ENCODE results near the gene DHRS11. TPM values are rescaled to one million over a fixed set of nuclear protein-coding genes. Genes with fewer than 3 reads are reported as not detected.

DHRS11 gene
- total RNA-seq, 3 donors from 2014 or later: 146 to 295 (median 162) TPM

DNA sequence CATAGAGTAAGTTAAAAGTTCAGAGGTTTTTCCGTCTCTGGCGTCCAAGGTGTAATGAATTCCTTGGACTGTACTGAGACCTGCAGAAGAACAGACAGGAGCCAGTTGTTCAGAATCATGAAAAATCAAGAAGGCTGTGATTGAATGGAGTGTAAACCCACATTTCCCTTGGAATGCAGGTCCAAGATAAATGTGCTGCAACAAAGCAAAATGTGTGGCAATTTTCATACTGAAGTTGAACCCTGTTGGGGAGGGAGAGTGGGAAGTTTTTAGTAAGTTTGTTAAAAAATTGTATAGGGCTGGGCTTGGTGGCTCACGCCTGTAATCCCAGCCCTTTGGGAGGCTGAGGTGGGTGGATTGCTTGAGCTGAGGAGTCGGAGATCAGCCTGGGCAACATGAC lies 25.6 kb upstream of the DHRS11 start:
- H3K4me3 ChIP-seq: no peak overlapping the region
- H3K9me3 ChIP-seq: no peaks in the 10 kb centered on the region
- no peak for ATAC-seq
- no peaks in the 10 kb centered on the region for H3K4me1 ChIP-seq (ENCODE audit: low read depth)
- TF ChIP-seq, protein P1, sequence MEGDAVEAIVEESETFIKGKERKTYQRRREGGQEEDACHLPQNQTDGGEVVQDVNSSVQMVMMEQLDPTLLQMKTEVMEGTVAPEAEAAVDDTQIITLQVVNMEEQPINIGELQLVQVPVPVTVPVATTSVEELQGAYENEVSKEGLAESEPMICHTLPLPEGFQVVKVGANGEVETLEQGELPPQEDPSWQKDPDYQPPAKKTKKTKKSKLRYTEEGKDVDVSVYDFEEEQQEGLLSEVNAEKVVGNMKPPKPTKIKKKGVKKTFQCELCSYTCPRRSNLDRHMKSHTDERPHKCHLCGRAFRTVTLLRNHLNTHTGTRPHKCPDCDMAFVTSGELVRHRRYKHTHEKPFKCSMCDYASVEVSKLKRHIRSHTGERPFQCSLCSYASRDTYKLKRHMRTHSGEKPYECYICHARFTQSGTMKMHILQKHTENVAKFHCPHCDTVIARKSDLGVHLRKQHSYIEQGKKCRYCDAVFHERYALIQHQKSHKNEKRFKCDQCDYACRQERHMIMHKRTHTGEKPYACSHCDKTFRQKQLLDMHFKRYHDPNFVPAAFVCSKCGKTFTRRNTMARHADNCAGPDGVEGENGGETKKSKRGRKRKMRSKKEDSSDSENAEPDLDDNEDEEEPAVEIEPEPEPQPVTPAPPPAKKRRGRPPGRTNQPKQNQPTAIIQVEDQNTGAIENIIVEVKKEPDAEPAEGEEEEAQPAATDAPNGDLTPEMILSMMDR (IDR thresholded peaks at IDR 0.05): no peak
- no peak for DNase-seq
- intact Hi-C loops (cut with DNase I, micrococcal nuclease): no loop called here
- peaks cover 6% of the 10 kb centered on the region for H3K36me3 ChIP-seq (ENCODE audit: low read depth)

DNA sequence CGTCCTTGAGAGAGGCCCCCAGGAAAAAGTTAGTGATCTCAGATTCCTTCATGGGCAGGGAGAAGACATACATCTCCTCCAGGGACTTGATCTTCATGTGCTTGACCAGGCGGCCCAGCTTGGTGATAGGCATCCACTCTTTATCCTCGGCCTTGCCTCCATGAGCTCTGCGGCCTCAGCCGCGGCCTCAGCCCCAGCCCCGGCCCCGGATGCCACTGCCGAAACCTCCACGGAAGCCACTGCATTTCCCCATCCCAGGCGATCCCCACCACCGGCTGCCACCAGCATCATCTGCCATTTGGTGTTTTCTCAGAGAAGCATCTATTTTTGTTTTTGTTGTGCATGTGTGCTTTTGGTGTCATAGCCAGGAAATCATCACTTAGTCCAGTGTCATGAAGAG lies 16.7 kb upstream of the DHRS11 start:
- Histone ChIP-seq H3K4me1 (ENCODE audit: low read depth) (no peaks in the 10 kb centered on the region), H3K36me3 (ENCODE audit: low read depth) (peaks cover 10% of the 10 kb centered on the region), H3K4me3 (no peak overlapping the region), H3K9me3 (no peaks in the 10 kb centered on the region)
- ATAC-seq (no peak), DNase-seq (no peak)
- intact Hi-C loops (cut with DNase I, micrococcal nuclease): no loop called here
- TF ChIP-seq, protein P1 (IDR thresholded peaks at IDR 0.05): no peak

DNA sequence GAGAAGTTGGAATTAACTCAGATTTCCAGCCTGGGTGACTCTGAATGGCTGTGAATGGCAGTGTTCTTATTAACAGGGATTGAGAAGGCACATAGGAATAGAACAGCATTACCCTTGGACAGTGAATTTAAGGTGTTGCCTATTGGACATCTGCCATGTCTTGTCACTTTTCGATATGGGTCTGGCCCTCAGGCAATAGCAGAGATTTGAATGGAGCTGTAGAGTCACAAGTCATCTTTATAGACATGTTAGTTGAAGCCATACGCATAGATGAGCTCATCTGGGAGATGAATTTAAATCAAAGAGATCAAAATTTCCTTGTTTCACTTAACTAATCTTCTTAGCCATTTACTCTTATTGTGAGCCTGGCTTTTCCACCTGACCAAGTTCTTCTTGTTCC lies 14.9 kb upstream of the DHRS11 start:
- peaks cover 13% of the 10 kb centered on the region for H3K36me3 ChIP-seq (ENCODE audit: low read depth)
- H3K9me3 ChIP-seq: no peaks in the 10 kb centered on the region
- H3K4me3 ChIP-seq: no peak overlapping the region
- H3K4me1 ChIP-seq (ENCODE audit: low read depth): no peaks in the 10 kb centered on the region
- TF ChIP-seq, protein P1 (IDR thresholded peaks at IDR 0.05): no peak
- ATAC-seq (no peak), DNase-seq (no peak)
- intact Hi-C loops (cut with DNase I, micrococcal nuclease): no loop called here

- TF ChIP-seq, protein P1 (IDR thresholded peaks at IDR 0.05): no peak
- intact Hi-C loops (cut with DNase I, micrococcal nuclease): no loop called here
- no peak overlapping the region for H3K4me3 ChIP-seq
- peaks cover 14% of the 10 kb centered on the region for H3K36me3 ChIP-seq (ENCODE audit: low read depth)
- ATAC-seq (no peak), DNase-seq (no peak)
- no peaks in the 10 kb centered on the region for H3K9me3 ChIP-seq
- no peaks in the 10 kb centered on the region for H3K4me1 ChIP-seq (ENCODE audit: low read depth)
Observed at GRCh38 chr17:36578671-36579070, 13.0 kb upstream of the DHRS11 start.

DNA sequence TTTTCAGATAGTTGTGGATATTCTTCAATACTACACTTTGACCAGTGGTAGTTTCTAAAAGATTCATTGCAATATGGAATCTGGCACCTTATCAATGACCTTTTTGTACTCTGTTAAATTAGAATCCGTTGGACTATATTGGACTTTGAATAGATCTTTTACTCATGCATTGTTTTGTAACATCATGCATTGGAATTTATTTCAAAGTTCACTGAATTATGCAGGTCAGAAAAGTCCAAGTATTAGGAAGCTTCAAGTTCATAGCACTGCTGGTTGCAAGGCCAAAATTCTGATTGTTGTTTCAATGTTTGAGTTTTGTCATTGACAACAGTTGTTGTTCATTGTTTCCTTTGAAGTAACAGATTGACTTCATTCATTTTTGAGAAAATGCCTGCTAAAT lies 7.9 kb upstream of the DHRS11 start:
- DNase-seq (no peak), ATAC-seq (no peak)
- peaks cover 14% of the 10 kb centered on the region for H3K36me3 ChIP-seq (ENCODE audit: low read depth)
- H3K4me1 ChIP-seq (ENCODE audit: low read depth): no peaks in the 10 kb centered on the region
- no peaks in the 10 kb centered on the region for H3K9me3 ChIP-seq
- intact Hi-C loops (cut with DNase I, micrococcal nuclease): no loop called here
- TF ChIP-seq, protein P1 (IDR thresholded peaks at IDR 0.05): no peak
- no peak overlapping the region for H3K4me3 ChIP-seq

DNA sequence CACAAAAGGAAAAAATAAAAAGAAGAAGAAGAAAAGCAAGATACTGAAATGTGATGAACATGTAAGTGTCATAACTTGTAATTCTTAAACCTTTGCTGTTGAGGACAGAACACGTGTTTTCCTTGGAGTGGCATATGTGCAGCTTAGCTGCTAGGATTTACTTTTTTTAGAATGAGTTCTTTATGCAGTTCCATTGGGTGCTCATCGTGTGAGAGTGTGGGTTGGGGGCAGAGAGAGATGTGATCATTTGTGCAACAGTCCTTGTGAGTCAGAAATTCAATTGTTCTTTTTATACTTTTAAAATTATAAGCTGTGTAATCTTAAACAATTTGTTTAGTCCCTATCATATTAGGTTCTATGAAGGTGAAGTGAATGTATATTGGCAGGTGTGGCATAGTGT lies 5.5 kb upstream of the DHRS11 start:
- Histone ChIP-seq H3K36me3 (ENCODE audit: low read depth) (peaks cover 4% of the 10 kb centered on the region), H3K9me3 (no peaks in the 10 kb centered on the region), H3K4me1 (ENCODE audit: low read depth) (peaks cover 1% of the 10 kb centered on the region), H3K4me3 (no peak overlapping the region)
- TF ChIP-seq, protein P1 (IDR thresholded peaks at IDR 0.05): no peak
- intact Hi-C loops (cut with DNase I, micrococcal nuclease): no loop called here
- ATAC-seq (no peak), DNase-seq (no peak)
